SK-N-MC (cell line): ENCODE measurements around the gene ANLN.

Experiments used
- EZH2 ChIP-seq: fragments of 200-600 bp; sonication (generic); IDR thresholded peaks from one replicate; pipeline ENCODE4 v1.6.1; 2017; ENCODE audit warnings: antibody characterized with exemption
- FOXP2 ChIP-seq: optimal IDR thresholded peaks from 2 replicates; pipeline ENCODE3; 2011; ENCODE audit warnings: mild to moderate bottlenecking, moderate library complexity; ENCODE audit not compliant: insufficient read depth; ENCODE audit errors: extremely low read length, control extremely low read depth
- POLR2AphosphoS5 ChIP-seq: IDR thresholded peaks from 2 replicates; pipeline ENCODE4 v1.6.1; 2012; ENCODE audit warnings: mild to moderate bottlenecking, low read depth, low read length, borderline replicate concordance

DNA sequence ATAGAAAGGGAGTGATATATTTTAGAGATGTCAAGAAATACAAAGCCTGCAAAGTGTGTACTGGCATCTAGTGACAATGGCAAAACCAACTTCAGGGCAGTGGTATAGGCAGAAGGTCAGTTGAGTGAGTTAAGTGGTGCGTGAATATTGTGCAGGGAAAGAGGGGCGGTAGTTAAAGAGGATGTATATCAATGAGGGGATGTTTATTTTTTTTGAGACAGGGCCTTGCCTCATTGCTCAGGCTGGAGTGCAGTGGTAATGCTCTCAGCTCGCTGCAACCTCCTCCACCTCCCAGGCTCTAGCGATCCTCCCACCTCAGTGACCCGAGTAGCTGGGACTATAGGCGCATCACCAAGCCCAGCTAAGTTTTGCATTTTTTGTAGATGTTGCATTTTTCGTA, 13.8 kb downstream of the ANLN start:
- TF ChIP-seq POLR2AphosphoS5 (no peak), EZH2 (no peak), FOXP2 (no peak)
